ENCODE measurements around the gene AXL.
A peak's percentile ranks its signal among the peaks of the same experiment; 100 is the strongest.

The AXL gene

DNA sequence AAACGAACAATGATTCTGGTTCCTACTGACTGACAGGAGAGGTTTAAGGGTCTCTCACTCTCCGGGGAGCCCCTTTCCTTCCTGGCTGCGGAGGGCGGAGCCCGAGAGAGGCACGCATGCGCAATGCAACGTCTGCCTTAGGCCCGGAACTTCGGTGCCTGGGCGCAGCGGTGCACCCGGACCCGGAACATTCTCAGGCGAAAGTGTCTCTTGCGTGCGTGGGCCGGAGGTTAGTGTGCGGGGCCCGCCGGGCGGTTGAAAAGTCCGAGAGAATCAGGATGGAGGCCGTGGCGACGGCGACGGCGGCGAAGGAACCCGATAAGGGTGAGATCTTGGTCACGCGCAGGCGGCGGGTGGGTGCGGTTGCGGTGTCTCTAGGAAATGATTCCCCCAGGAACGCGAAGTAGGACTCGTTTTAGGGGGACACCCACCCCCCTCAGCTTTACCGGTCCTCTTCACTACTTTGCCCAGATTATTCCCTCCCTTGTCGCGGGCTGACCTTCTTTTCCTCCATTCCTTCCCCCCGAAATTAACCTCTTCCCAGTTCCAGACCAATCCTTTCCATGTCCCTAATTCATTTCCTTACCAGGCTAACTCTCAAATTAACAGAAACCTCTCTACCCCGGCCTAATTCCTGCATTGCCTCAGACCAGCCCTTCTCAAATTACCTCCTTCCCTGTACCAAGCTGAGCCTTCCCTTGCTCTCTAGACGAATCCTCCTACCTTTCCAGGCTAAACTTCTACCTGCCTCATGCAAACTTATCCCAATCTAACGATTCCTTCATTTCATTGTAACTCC, 91.2 kb downstream of the AXL start, which contains the start of gene CCDC97:
Gene CCDC97 (plus strand): TSS at position 140 of the 799 bp plus-strand sequence. CDS start 139 bp downstream, at position 279.
- peak; percentile 89 to 90 for DNase-seq

GRCh38 chr19:41311072-41311471, 92.0 kb downstream of the AXL start:
- no peak for DNase-seq
